C4-2B (cell line): ENCODE data around the gene CDC42SE2.

ENCODE experiments used
- CTCF ChIP-seq: fragments of 450-650 bp; conservative IDR thresholded peaks from 2 replicates; pipeline ENCODE4 v1.5.1; 2017; ENCODE audit warnings: mild to moderate bottlenecking
- ZFX ChIP-seq: fragments of 450-650 bp; IDR thresholded peaks from 2 replicates; pipeline ENCODE4 v1.6.1; 2017

GRCh38 chr5:131386779-131387178 is 122.9 kb downstream of the CDC42SE2 start:
- TF ChIP-seq CTCF (no peak), ZFX (no peak)
